HG03565 (cell line): Measurements from ENCODE around the gene POLE.
A peak's percentile ranks its signal among the peaks of the same experiment; 100 is the strongest.

Source experiments
- ATAC-seq: cut with Tn5 transposase; IDR thresholded peaks from one replicate; pipeline ENCODE4 v1.9.1; 2021; ENCODE audit warnings: mild to moderate bottlenecking, moderate library complexity; ENCODE audit not compliant: unreplicated experiment

The POLE gene

GRCh38 chr12:132686825-132687210 is 324 bp downstream of the POLE start:
- peak; percentile 6 for ATAC-seq

- ATAC-seq = no peak
Observed at GRCh38 chr12:132685400-132685799, 1.7 kb downstream of the POLE start.

GRCh38 chr12:132677492-132677891 is 9.7 kb downstream of the POLE start:
- ATAC-seq = no peak

GRCh38 chr12:132675757-132676432 is 11.2 kb downstream of the POLE start:
- no peak for ATAC-seq

- ATAC-seq = no peak
Observed at GRCh38 chr12:132674561-132674960, 12.6 kb downstream of the POLE start.

GRCh38 chr12:132673288-132674179 is 13.6 kb downstream of the POLE start:
- no peak for ATAC-seq

GRCh38 chr12:132672678-132673077 is 14.5 kb downstream of the POLE start:
- ATAC-seq = no peak

GRCh38 chr12:132672116-132672515 is 15.0 kb downstream of the POLE start:
- no peak for ATAC-seq

GRCh38 chr12:132669166-132669879 is 17.8 kb downstream of the POLE start:
- no peak for ATAC-seq

GRCh38 chr12:132668191-132669088 is 18.7 kb downstream of the POLE start:
- ATAC-seq = no peak

GRCh38 chr12:132665794-132666193 is 21.3 kb downstream of the POLE start:
- no peak for ATAC-seq

- ATAC-seq = no peak
Observed at GRCh38 chr12:132665149-132665491, 22.0 kb downstream of the POLE start.

GRCh38 chr12:132664206-132665148 is 22.7 kb downstream of the POLE start:
- ATAC-seq = no peak

GRCh38 chr12:132662901-132663755 is 24.0 kb downstream of the POLE start:
- ATAC-seq = no peak

GRCh38 chr12:132661972-132662371 is 25.2 kb downstream of the POLE start:
- ATAC-seq = no peak

GRCh38 chr12:132660996-132661395 is 26.1 kb downstream of the POLE start:
- ATAC-seq = no peak

- ATAC-seq = no peak
Observed at GRCh38 chr12:132660052-132660451, 27.1 kb downstream of the POLE start.

- no peak for ATAC-seq
Observed at GRCh38 chr12:132659146-132659545, 28.0 kb downstream of the POLE start.
